ENCODE data around the gene GALNT9. TPM values are rescaled to one million over a fixed set of nuclear protein-coding genes. Genes with fewer than 3 reads are reported as not detected.

The GALNT9 gene
- 1.4 and 2.4 TPM in 2 replicates for total RNA-seq

DNA sequence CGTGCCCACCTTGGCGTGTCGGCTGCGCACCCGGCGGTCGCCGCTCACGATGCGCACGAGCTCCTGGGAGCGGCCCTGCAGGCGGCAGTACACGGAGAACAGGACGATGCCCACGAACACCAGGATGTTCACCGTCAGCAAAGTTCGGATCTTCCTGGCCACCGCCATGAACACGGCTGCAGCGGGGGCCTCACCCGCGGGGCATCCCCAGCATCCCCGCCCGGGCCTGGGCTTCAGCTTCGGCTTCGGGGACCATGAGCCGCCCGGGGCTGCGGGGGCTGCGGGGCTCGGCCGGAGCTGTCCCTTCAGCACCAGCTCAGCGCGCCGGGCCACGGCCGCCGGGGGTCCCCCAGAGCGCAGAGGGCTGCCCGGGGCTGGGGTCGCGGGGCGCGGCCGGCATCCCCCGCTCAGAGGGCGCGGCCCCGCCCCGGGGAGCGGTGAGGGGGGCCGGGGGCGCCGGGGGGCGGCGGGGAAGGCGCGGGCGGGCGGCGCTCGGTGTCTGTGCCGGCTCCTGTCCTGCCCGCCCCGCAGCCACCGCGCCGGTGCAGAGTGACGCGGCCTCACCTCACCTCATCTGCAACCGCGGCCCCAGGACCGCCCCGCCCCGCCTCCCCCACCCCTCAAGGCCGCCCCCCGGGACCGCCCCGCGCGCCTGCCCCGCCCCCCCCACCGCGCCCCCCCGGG, at the start of gene GALNT9:
Gene GALNT9 (minus strand): TSS at position 554 of the 684 bp plus-strand sequence. CDS start 386 bp downstream, at position 168.

Small RNA genes lying within 50 kb of the gene (small RNA-seq; reads per million reads assigned to genes)
- not detected for gene AC138466.3

Other genes with a start within 250 kb of the GALNT9 start
- gene DDX51, start 185.3 kb downstream of the GALNT9 start, total RNA-seq: 5.6 and 7.6 TPM in 2 replicates
- gene NOC4L, start 185.1 kb downstream of the GALNT9 start, total RNA-seq: 7.2 and 9.4 TPM in 2 replicates
- gene FBRSL1, start 160.6 kb upstream of the GALNT9 start, total RNA-seq: 2.5 and 3.5 TPM in 2 replicates